GM18873 (cell line): ENCODE results near the gene LDAF1.
"Not testable (repeated sequence)": the region's sequence is repeated elsewhere in the genome, so short reads cannot be mapped to it uniquely, and the experiment has no call there.

Experiments used
- ATAC-seq: cut with Tn5 transposase; IDR thresholded peaks from one replicate; pipeline ENCODE4 v1.9.1; 2021; ENCODE audit warnings: mild to moderate bottlenecking, moderate library complexity, moderate number of reproducible peaks; ENCODE audit not compliant: unreplicated experiment, low FRiP score

The LDAF1 gene

GRCh38 chr16:21190599-21190998, 32.1 kb downstream of the LDAF1 start:
- no peak for ATAC-seq

- no peak for ATAC-seq
These were observed 34.5 kb downstream of the LDAF1 start for GRCh38 chr16:21192991-21193390.

- no peak for ATAC-seq
These were observed 36.4 kb downstream of the LDAF1 start for GRCh38 chr16:21194771-21195301.

GRCh38 chr16:21195330-21195729, 36.9 kb downstream of the LDAF1 start:
- ATAC-seq: not testable (repeated sequence)

- no peak for ATAC-seq
These were observed 38.6 kb downstream of the LDAF1 start for GRCh38 chr16:21197112-21197511.

DNA sequence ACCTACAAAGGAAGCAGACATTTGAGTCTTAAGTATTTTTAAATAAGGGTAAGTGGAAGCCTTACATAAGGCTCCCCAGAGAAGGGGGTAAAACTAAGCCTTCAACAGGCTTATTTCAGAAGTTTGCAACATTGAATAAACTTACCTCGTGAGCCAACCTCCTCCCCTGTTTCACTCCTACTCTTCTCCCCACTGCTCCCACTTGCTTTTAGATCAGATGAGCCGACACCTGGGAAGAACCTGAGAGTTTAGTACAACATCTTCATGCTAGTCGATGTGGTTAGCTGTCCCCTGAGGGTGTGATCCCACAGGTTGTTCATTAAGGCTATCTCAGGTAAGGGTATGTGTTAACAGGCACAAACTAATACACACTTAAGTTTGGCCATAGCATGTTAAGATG, 39.1 kb downstream of the LDAF1 start:
- no peak for ATAC-seq

DNA sequence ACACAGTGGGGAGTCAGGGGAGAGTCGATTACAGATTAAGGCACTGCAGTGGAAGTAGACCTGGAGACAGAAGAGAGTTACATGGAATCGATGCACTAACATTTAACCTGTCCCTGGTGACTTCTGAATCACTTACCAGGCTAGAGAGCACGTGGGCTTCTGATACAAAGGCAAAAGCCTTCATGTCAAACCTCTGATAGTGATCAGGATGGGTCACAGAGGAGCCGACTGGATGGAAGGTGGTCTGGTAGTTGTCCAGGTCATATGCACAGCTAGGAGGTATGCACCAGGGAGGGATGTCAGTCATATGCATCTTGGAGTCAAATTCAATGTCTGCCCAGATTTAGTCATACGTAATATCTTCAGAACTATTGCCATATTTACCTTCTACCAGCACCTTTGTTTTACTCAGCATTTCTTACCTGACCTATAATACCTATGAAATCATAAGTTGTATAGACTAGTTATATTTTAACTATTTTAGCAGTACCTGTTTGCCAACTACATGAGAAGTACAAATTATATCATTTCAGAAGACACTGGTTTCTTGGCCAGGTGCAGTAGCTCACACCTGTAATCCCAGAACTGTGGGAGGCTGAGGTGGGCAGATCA, 41.2 kb downstream of the LDAF1 start:
- ATAC-seq: no peak

GRCh38 chr16:21203155-21203797, 44.8 kb downstream of the LDAF1 start:
- ATAC-seq: no peak

GRCh38 chr16:21205303-21205702, 46.8 kb downstream of the LDAF1 start:
- no peak for ATAC-seq

DNA sequence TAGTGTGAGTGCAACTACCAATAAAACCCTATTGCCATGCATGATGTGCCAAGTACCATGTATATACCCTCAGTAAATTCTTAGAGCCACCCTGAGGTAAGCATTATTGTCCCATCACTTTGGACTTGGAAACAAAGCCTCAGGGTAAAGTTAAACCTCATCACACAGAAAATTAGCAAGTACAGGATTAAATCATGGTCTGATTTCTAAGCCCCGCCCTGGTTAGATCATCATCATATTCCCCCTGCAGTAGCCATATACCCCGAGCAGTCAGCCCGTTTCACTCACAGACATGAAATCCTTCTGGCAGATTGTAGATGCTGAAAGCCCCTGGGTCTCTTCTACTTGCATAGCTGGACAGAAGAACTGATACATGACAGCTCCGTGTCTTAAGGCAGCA, 48.1 kb downstream of the LDAF1 start:
- ATAC-seq: no peak

DNA sequence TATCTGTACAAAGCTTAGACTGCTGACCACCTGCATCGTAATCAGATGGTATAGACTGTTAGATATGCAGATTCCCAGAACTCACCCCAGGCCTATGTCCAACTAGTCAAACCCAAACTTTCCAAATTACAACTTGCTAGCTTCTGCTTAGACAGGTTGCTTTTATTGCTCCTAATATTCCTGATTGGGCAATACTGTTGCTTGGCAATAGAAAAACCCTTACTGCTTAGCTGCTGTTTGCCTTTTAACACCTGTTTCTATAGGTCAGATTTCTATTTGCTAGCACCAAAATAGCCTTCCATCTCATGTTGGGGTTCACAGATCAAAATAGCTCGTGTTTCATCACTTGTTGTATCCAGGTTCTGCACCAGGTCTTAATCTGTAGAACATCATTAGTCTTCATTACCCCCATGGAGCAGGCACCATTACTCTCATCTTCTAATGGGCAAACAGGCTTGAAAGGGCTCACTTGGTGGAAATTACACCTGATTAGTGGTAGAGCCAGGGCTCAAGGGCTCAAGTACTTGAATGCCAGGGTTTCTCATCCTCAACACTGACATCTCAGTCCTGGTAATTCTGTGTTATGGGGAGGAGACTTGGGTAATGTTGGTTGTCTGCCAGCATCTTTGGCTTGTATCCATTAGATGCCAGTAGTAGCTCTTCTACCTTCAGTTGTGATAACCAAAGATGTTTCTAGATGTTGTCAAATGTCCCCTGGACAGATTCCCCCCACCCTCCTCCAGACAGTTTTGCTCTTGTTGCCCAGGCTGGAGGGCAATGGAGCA, 50.2 kb downstream of the LDAF1 start:
- ATAC-seq: no peak

- no peak for ATAC-seq
These were observed 53.0 kb downstream of the LDAF1 start, which contains the start of gene ZP2 for GRCh38 chr16:21211486-21211885. Gene ZP2 (minus strand): TSS chr16:21211574. CDS start chr16:21211547, 27 bp downstream.

DNA sequence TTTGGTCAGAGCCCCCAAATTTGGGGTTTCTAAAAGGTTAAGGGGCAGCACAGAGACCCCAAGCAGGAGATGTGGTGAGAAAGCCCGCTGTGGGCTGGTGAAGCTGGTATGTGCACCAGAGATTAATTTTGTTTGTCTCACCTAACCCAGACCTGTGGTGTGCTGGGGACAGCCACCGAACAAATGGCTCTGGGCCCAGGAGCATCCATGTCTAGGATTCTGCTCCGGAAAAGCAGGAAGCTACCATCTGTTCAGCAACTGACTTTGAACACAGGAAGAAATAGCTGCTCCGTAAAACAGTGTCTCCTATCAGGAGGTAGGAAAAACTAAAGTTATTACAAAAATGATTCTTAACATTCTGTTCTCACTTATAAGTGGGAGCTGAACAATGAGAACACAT, 55.6 kb downstream of the LDAF1 start:
- no peak for ATAC-seq

DNA sequence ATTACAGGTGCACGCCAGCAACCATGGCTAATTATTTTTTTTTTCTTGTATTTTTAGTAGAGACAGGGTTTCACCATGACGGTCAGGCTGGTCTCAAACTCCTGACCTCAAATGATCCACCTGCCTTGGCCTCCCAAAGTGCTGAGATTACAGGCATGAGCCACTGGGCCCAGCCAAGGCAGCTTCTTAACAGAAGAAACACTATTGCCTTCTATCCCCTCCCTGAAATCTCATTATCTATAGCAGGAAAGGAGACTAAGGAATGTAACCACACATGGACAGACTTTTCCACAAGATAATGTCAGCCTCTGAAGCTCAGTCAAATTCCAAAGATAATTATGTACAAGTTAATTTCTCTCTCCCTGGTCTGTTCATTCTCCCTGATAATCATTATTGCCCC, 58.6 kb downstream of the LDAF1 start:
- ATAC-seq: no peak

DNA sequence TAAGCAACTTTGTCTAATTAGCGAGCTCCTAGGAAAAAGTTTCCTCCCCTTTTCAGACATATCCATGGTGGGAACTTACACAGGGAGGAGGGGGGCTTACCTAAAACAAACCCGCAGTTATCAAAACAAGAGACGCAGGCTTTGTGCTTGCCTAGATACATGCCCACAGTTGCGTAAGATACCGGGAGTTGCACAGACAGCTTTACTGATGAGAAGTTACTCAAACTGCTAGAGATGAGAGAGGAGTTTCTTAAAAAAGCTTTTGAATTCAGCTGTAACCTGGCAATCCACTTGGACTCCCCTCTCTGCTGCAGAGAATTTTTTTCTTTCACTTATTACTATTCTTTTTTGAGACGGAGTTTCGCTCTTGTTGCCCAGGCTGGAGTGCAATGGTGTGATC, 59.7 kb downstream of the LDAF1 start:
- ATAC-seq: no peak

- ATAC-seq: no peak
These were observed 61.1 kb downstream of the LDAF1 start for GRCh38 chr16:21219551-21219950.

- ATAC-seq: no peak
These were observed 64.2 kb downstream of the LDAF1 start for GRCh38 chr16:21222495-21223337.

DNA sequence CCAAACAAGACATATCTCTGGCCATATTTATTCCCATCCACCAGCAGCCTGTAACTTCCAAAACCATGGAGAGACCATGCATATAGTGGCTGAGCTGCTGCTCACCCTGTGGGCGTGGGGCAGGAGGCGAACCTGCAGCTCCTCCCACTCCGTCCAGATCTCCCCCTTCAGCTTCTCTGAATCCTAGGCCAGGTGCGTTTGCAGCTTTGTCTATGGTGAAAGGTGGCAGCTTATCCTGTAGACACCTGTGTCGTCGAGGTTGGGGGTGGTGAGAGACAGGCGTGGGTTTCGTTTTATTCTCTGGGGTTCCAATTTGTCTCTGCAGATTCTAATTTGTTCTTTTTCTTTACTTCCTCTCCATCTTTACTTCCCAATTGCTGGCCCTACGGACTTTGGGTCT, 65.3 kb downstream of the LDAF1 start:
- no peak for ATAC-seq

- no peak for ATAC-seq
These were observed 66.3 kb downstream of the LDAF1 start for GRCh38 chr16:21224800-21225199.

DNA sequence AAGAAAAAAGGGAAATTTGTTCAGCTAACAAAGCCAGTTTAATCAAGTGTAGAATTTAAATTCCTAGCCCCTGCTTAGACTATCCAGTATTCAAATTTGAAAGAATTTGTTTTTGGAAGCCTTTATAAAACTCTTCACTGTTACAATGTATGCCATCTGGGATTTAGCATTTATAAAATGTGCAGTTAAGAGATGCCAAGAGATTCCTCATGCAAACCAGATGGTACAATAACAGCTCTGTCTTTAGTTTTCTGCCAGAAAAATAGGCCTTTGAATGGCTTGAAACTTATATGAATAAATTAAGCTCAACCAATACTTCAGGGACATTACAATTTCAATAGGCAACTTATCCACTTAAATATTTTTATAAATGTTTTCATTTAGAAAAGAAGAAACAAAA, 68.3 kb downstream of the LDAF1 start:
- ATAC-seq: no peak
